ENCODE measurements around the gene XPC.
A peak's percentile ranks its signal among the peaks of the same experiment; 100 is the strongest.

Gene XPC

GRCh38 chr3:14146381-14147065, 31.9 kb downstream of the XPC start:
- DNase-seq = no peak

GRCh38 chr3:14145670-14146380, 32.6 kb downstream of the XPC start:
- DNase-seq = no peak

GRCh38 chr3:14145236-14145635, 33.2 kb downstream of the XPC start:
- no peak for DNase-seq

- peak; percentile 58 for DNase-seq
Observed at GRCh38 chr3:14144423-14145075, 33.9 kb downstream of the XPC start.

GRCh38 chr3:14143271-14144225, 34.9 kb downstream of the XPC start:
- DNase-seq = no peak

GRCh38 chr3:14142567-14143270, 35.7 kb downstream of the XPC start:
- DNase-seq = peak; percentile 65

GRCh38 chr3:14141602-14142341, 36.6 kb downstream of the XPC start:
- DNase-seq = no peak

GRCh38 chr3:14141144-14141543, 37.3 kb downstream of the XPC start:
- no peak for DNase-seq

- no peak for DNase-seq
Observed at GRCh38 chr3:14140668-14141067, 37.7 kb downstream of the XPC start.

- no peak for DNase-seq
Observed at GRCh38 chr3:14139771-14140170, 38.6 kb downstream of the XPC start.

- no peak for DNase-seq
Observed at GRCh38 chr3:14138878-14139655, 39.3 kb downstream of the XPC start.

- DNase-seq = no peak
Observed at GRCh38 chr3:14138109-14138877, 40.1 kb downstream of the XPC start.

GRCh38 chr3:14137445-14137844, 41.0 kb downstream of the XPC start:
- no peak for DNase-seq

- no peak for DNase-seq
Observed at GRCh38 chr3:14137004-14137403, 41.4 kb downstream of the XPC start.

- no peak for DNase-seq
Observed at GRCh38 chr3:14135581-14135980, 42.8 kb downstream of the XPC start.

GRCh38 chr3:14134291-14134690, 44.1 kb downstream of the XPC start:
- no peak for DNase-seq

- DNase-seq = no peak
Observed at GRCh38 chr3:14133876-14134275, 44.5 kb downstream of the XPC start.

GRCh38 chr3:14133188-14133800, 45.1 kb downstream of the XPC start:
- no peak for DNase-seq

GRCh38 chr3:14132689-14133088, 45.7 kb downstream of the XPC start:
- no peak for DNase-seq

Measured in activated naive CD4-positive, alpha-beta T cell treated with Interleukin-2 at 50 U/mL for 16 hours (primary cell).